ENCODE measurements around the gene OR6P1.

DNA sequence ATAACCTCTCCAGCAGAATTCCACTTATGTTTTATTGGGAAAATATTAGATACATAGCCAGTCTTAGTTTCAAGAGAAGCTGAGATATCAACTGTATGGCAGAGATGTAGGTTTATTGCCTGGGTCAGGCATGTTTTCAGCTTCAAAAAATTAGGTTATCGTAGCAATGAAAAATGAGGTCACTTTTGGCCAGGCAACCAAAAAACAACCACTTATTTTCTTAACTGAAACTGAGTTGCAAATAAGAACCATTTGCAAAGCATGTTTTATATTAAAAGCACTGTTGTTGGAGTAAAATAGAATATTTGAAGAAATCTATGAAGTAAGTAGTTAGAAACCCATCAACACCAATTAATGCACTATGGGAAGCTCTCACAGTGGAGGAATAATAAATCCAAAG lies 10.7 kb downstream of the OR6P1 start:
- TF ChIP-seq CTCF (conservative IDR thresholded peaks at IDR 0.05) = no peak
- no peak for TF ChIP-seq EZH2 (IDR thresholded peaks at IDR 0.05; ENCODE audit: low read depth)
